Lung (tissue), 12 donors: ENCODE results near the gene RPS6KA2. TPM values are rescaled to one million over a fixed set of nuclear protein-coding genes. Genes with fewer than 3 reads are reported as not detected.
"Not testable (repeated sequence)": the region's sequence is repeated elsewhere in the genome, so short reads cannot be mapped to it uniquely, and the experiment has no call there.

ENCODE experiments used
- ATAC-seq: fragments of 200-7000 bp; cut with Tn5 transposase; one replicate; pipeline ENCODE4 v1.9.1; 2020; ENCODE audit warnings: moderate number of reproducible peaks; ENCODE audit not compliant: insufficient read depth, low FRiP score
- DNase-seq, 3 donors: peaks; one replicate each; pipeline ENCODE4 v3.0.0-alpha.2; 2013 to 2017
- H3K27ac ChIP-seq, 2 donors: one replicate each; pipeline ENCODE4 v1.5.1; 2013; ENCODE audit warnings: mild to moderate bottlenecking in 2 of 2, moderate library complexity in 2 of 2, control low read depth in 1 of 2, inconsistent platforms in 1 of 2, low read depth in 1 of 2, low read length in 1 of 2
- H3K27me3 ChIP-seq, 3 donors: one replicate each; pipeline ENCODE4 v1.5.1; 2013; ENCODE audit warnings: low read length in 2 of 3; ENCODE audit not compliant: control insufficient read depth in 3 of 3, insufficient read depth in 3 of 3
- H3K36me3 ChIP-seq, 4 donors: one replicate each; pipeline ENCODE4 v1.5.1; 2013; ENCODE audit warnings: low read length in 4 of 4, mild to moderate bottlenecking in 1 of 4, moderate library complexity in 1 of 4; ENCODE audit not compliant: control insufficient read depth in 4 of 4, insufficient read depth in 4 of 4
- H3K4me1 ChIP-seq, 5 donors: one replicate each; pipeline ENCODE4 v1.5.1; 2013; ENCODE audit warnings: low read length in 5 of 5, mild to moderate bottlenecking in 2 of 5, moderate library complexity in 1 of 5; ENCODE audit not compliant: control insufficient read depth in 5 of 5, insufficient read depth in 5 of 5
- H3K4me3 ChIP-seq: one replicate; pipeline ENCODE4 v1.5.1; 2013; ENCODE audit warnings: mild to moderate bottlenecking, control low read depth, moderate library complexity
- H3K9ac ChIP-seq, 2 donors: one replicate each; pipeline ENCODE4 v1.5.1; 2013; ENCODE audit warnings: low read length in 2 of 2, control low read depth in 1 of 2; ENCODE audit not compliant: insufficient read depth in 1 of 2
- H3K9me3 ChIP-seq, 4 donors: one replicate each; pipeline ENCODE4 v1.5.1; 2013; ENCODE audit warnings: low read length in 3 of 4, mild to moderate bottlenecking in 1 of 4, moderate library complexity in 1 of 4; ENCODE audit not compliant: control insufficient read depth in 4 of 4, insufficient read depth in 3 of 4
- WGBS, 2 donors: extraction: QIAGEN DNeasy Blood & Tissue Kit; methylation state at CpG; one replicate each; pipeline ENCODE4 v1.1.7; 2013; 5-methylcytosine and 5-hydroxymethylcytosine counted together
- polyA plus RNA-seq, 2 donors: library from polyadenylated mRNA; stranded (reverse); fragments of 200-250 nt; gene quantifications; one replicate each; pipeline ENCODE4 v1.2.1, GENCODE V29; 2013
- total RNA-seq, 2 donors: library from RNA; depleted of rRNA in 1 of 2; stranded (reverse); fragments of >200 nt in 1 of 2; gene quantifications; one replicate each; pipeline ENCODE4 v1.2.1, GENCODE V29; 2014 to 2021
- TF ChIP-seq, protein P1 (sequence below): IDR thresholded peaks from 2 replicates; pipeline ENCODE4 v1.5.1; 2012; ENCODE audit warnings: mild to moderate bottlenecking; ENCODE audit errors: control extremely low read depth, extremely low read depth
- donor health status: control.
- donor health status: control.
- donor health status: Bipolar disorder and iron deficiency.
- donor health status: healthy.
- donor health status: DM: yes; HTN: yes; CAD: no.

The RPS6KA2 gene
- total and polyA plus RNA-seq, 4 donors, result 61.9 to 185 (median 105) TPM

DNA sequence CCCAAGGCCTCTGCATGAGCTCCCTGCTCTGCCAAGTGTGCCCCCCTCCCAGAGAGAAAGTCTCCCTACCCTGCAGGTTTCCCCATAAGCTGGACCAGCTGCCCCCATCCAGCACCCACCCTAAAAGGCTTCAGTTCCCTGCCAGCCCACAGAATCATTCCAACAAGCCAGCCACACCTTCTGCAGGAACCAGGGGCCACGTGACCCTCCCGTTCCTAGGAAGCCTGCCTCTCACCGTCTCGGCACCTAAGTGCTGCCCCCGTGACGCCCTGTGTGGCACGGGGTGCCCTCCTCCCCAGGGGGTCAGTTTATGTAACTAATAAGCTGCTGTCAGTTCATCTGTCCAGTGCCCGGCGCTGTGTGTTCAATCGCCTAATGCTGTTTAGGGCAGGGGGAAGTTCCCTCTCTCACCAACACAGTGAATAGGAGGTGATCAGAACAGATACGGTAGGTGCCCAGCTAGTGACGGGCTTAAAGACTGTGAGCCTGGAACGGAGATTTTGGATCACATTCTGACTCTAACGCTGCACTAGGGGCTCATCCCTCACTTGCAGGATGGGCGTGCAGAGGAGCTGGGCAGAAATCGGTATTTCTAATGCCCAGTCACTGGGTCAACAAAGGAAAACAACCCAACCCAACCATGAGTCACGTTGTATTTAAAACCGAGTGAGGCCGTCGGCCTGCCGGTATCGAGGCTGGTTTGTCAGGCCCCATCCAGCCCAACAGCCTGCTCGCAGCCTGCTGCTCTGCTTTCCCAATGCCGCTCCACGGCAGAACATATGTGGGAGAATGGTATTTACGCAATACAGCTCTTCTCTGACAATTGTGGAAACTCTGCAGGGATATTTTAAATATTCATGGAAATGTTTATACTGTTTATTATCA is 96.6 kb downstream of the RPS6KA2 start:
- ATAC-seq (no peak), DNase-seq (no peak)
- no peaks in the 10 kb centered on the region for H3K9me3 ChIP-seq
- TF ChIP-seq, protein P1, sequence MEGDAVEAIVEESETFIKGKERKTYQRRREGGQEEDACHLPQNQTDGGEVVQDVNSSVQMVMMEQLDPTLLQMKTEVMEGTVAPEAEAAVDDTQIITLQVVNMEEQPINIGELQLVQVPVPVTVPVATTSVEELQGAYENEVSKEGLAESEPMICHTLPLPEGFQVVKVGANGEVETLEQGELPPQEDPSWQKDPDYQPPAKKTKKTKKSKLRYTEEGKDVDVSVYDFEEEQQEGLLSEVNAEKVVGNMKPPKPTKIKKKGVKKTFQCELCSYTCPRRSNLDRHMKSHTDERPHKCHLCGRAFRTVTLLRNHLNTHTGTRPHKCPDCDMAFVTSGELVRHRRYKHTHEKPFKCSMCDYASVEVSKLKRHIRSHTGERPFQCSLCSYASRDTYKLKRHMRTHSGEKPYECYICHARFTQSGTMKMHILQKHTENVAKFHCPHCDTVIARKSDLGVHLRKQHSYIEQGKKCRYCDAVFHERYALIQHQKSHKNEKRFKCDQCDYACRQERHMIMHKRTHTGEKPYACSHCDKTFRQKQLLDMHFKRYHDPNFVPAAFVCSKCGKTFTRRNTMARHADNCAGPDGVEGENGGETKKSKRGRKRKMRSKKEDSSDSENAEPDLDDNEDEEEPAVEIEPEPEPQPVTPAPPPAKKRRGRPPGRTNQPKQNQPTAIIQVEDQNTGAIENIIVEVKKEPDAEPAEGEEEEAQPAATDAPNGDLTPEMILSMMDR, result no peak
- H3K27ac ChIP-seq, result no peak overlapping the region
- WGBS, 2 donors, result 96% methylated on average over 26 of the region's 26 CpGs
- H3K36me3 ChIP-seq, result peaks cover 5 to 50% (median 8%) of the 10 kb centered on the region in 4 donors
- no peak overlapping the region for H3K4me3 ChIP-seq
- no peaks in the 10 kb centered on the region for H3K4me1 ChIP-seq
- H3K27me3 ChIP-seq, result no peaks in the 10 kb centered on the region
- H3K9ac ChIP-seq, result no peak overlapping the region

GRCh38 chr6:166529586-166529985 is 97.5 kb downstream of the RPS6KA2 start:
- Histone ChIP-seq H3K9me3 (no peaks in the 10 kb centered on the region), H3K27ac (no peak overlapping the region), H3K36me3 (peaks cover 3 to 49% (median 8%) of the 10 kb centered on the region in 4 donors), H3K9ac (no peak overlapping the region), H3K4me3 (no peak overlapping the region), H3K27me3 (no peaks in the 10 kb centered on the region), H3K4me1 (no peaks in the 10 kb centered on the region)
- ATAC-seq (no peak), DNase-seq (no peak)
- TF ChIP-seq, protein P1, result no peak
- 80 to 88% methylated on average over 4 of the region's 4 CpGs for WGBS, 2 donors

DNA sequence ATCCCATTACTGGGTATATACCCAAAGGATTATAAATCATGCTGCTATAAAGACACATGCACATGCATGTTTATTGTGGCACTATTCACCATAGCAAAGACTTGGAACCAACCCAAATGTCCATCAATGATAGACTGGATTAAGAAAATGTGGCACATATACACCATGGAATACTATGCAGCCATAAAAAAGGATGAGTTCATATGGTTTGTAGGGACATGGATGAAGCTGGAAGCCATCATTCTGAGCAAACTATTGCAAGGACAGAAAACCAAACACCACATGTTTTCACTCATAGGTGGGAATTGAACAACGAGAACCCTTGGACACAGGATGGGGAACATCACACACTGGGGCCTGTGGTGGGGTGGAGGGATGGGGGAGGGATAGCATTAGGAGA is 98.0 kb downstream of the RPS6KA2 start:
- H3K27ac ChIP-seq, H3K4me3 ChIP-seq, H3K9me3 ChIP-seq, H3K4me1 ChIP-seq, DNase-seq, H3K27me3 ChIP-seq, ATAC-seq, H3K9ac ChIP-seq: not testable (repeated sequence)
- WGBS, 2 donors, result 90 to 96% methylated on average over 1 of the region's 1 CpG
- H3K36me3 ChIP-seq, result peaks cover 3 to 45% (median 9%) of the 10 kb centered on the region in 4 donors

DNA sequence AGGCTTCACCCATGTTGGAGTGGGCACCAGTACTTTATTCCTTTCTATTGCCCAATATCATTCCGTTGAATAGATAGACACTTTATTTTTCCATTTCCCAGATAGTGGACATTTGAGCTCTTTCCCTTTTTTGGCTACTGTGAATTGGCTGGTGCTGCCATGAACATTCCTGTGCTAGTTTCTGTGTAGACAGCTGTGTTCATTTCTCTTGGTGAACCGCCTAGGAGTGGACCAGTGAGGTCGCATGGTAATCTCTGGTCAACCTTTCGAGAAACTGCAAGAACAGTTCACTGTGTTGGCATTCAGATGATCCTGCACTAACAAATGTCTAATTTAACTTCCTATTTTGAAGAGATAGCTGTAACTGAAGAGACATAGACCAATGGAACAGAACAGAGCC is 99.2 kb downstream of the RPS6KA2 start:
- no peaks in the 10 kb centered on the region for H3K4me1 ChIP-seq
- ATAC-seq, result no peak
- no peak overlapping the region for H3K9ac ChIP-seq
- WGBS, 2 donors, result 84 to 85% methylated on average over 4 of the region's 4 CpGs
- DNase-seq, result no peak
- H3K9me3 ChIP-seq, result no peaks in the 10 kb centered on the region
- H3K4me3 ChIP-seq, result no peak overlapping the region
- no peak overlapping the region for H3K27ac ChIP-seq
- peaks cover 3 to 42% (median 11%) of the 10 kb centered on the region in 4 donors for H3K36me3 ChIP-seq
- TF ChIP-seq, protein P1, result no peak
- no peaks in the 10 kb centered on the region for H3K27me3 ChIP-seq
